ENCODE data around the gene FHIT.

The FHIT gene

GRCh38 chr3:60153221-60153999, 1097.8 kb downstream of the FHIT start:
- Histone ChIP-seq H3K36me3 (replicated peaks) (no peaks in the 10 kb centered on the region), H3K4me3 (ENCODE audit: low read depth, low read length) (no peak overlapping the region), H3K27ac (no peak overlapping the region), H3K27me3 (replicated peaks) (no peaks in the 10 kb centered on the region)
- in situ Hi-C loops (cut with HindIII; ENCODE audit: low pct_ligation_motif_present, low sequenced_read_pairs) = no loop called here
- no peak for TF ChIP-seq CTCF (IDR thresholded peaks at IDR 0.05; ENCODE audit: low read depth, low read length, missing control alignments)
- no peak for DNase-seq

GRCh38 chr3:60149501-60149900, 1101.8 kb downstream of the FHIT start:
- no peak for TF ChIP-seq CTCF (IDR thresholded peaks at IDR 0.05; ENCODE audit: low read depth, low read length, missing control alignments)
- no peak overlapping the region for H3K4me3 ChIP-seq (ENCODE audit: low read depth, low read length)
- no peaks in the 10 kb centered on the region for H3K27me3 ChIP-seq (replicated peaks)
- no peak for DNase-seq
- H3K27ac ChIP-seq = no peak overlapping the region
- no peaks in the 10 kb centered on the region for H3K36me3 ChIP-seq (replicated peaks)
- in situ Hi-C loops (cut with HindIII; ENCODE audit: low pct_ligation_motif_present, low sequenced_read_pairs) = no loop called here

GRCh38 chr3:60147249-60147950, 1103.9 kb downstream of the FHIT start:
- in situ Hi-C loops (cut with HindIII; ENCODE audit: low pct_ligation_motif_present, low sequenced_read_pairs) = no loop called here
- no peaks in the 10 kb centered on the region for H3K27me3 ChIP-seq (replicated peaks)
- TF ChIP-seq CTCF (IDR thresholded peaks at IDR 0.05; ENCODE audit: low read depth, low read length, missing control alignments) = no peak
- H3K27ac ChIP-seq = no peak overlapping the region
- no peak for DNase-seq
- H3K36me3 ChIP-seq (replicated peaks) = no peaks in the 10 kb centered on the region
- H3K4me3 ChIP-seq (ENCODE audit: low read depth, low read length) = no peak overlapping the region

DNA sequence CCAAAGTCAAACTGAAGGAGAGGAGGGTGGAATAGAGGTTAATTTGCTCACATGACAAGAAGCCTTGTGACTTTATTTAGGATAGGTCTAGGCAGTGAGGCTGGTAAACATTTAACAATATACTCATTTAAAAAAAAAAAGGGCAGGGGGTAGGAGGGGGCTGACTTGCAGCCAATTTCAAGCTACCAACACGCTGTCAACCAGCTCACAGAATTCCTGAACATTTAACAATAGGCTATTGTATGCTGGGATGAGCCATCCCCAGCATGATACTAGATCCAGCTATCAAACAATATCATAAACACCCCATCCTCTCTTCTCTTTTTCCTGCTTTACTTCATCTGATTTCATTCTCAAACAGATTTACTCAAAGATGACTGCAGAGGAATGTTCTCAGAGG, 1105.1 kb downstream of the FHIT start:
- DNase-seq = no peak
- H3K27me3 ChIP-seq (replicated peaks) = no peaks in the 10 kb centered on the region
- H3K27ac ChIP-seq = no peak overlapping the region
- in situ Hi-C loops (cut with HindIII; ENCODE audit: low pct_ligation_motif_present, low sequenced_read_pairs) = no loop called here
- no peaks in the 10 kb centered on the region for H3K36me3 ChIP-seq (replicated peaks)
- H3K4me3 ChIP-seq (ENCODE audit: low read depth, low read length) = no peak overlapping the region
- no peak for TF ChIP-seq CTCF (IDR thresholded peaks at IDR 0.05; ENCODE audit: low read depth, low read length, missing control alignments)

DNA sequence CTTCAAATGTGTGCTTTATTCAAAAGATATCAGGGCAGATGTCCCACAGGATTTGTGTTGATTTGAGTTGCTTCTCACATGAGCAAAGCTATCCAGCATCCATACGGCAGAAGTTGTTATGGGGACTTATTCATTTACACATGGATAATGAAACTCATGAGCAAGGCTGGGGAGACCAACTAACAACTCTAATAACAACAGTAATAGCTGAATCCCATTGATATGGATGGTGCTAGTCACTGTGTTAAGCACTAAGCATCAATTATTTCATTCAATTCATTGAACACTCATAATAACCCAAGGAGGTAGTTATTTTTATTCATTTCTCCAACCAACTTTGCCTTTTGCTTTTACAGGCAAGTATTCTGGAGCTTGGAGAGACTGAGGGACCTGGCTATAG, 1107.2 kb downstream of the FHIT start:
- Histone ChIP-seq H3K27ac (no peak overlapping the region), H3K36me3 (replicated peaks) (no peaks in the 10 kb centered on the region), H3K27me3 (replicated peaks) (no peaks in the 10 kb centered on the region), H3K4me3 (ENCODE audit: low read depth, low read length) (no peak overlapping the region)
- in situ Hi-C loops (cut with HindIII; ENCODE audit: low pct_ligation_motif_present, low sequenced_read_pairs) = no loop called here
- TF ChIP-seq CTCF (IDR thresholded peaks at IDR 0.05; ENCODE audit: low read depth, low read length, missing control alignments) = no peak
- no peak for DNase-seq
